Osteoblast (primary cell): ENCODE measurements around the gene UBE3D. TPM values are rescaled to one million over a fixed set of nuclear protein-coding genes. Genes with fewer than 3 reads are reported as not detected.

ENCODE experiments used
- DNase-seq: peaks from one replicate; pipeline ENCODE4 v3.0.0; 2011; ENCODE audit warnings: low spot score, mixed read lengths; ENCODE audit not compliant: insufficient read length; ENCODE audit errors: missing footprints
- H2AFZ ChIP-seq: 2 replicates; pipeline ENCODE4 v1.6.0; 2011; ENCODE audit warnings: mild to moderate bottlenecking, low read length
- H3K27ac ChIP-seq: 2 replicates; pipeline ENCODE4 v1.5.1; 2011; ENCODE audit warnings: mild to moderate bottlenecking, low read depth, low read length, moderate library complexity
- H3K27me3 ChIP-seq: 2 replicates; pipeline ENCODE4 v1.6.0; 2012; ENCODE audit warnings: mild to moderate bottlenecking, control low read depth, inconsistent platforms, low read length, moderate library complexity; ENCODE audit not compliant: insufficient read depth
- H3K36me3 ChIP-seq: 2 replicates; pipeline ENCODE4 v1.5.1; 2011; ENCODE audit warnings: mild to moderate bottlenecking, low read length, control low read depth, moderate library complexity; ENCODE audit not compliant: insufficient read depth
- H3K4me1 ChIP-seq: 2 replicates; pipeline ENCODE4 v1.5.1; 2011; ENCODE audit warnings: mild to moderate bottlenecking, low read length, control low read depth, moderate library complexity; ENCODE audit not compliant: insufficient read depth
- H3K4me2 ChIP-seq: 2 replicates; pipeline ENCODE4 v1.6.0; 2011; ENCODE audit warnings: mild to moderate bottlenecking, low read length; ENCODE audit not compliant: insufficient read depth
- H3K4me3 ChIP-seq: fragments of 200-600 bp; sonication (generic); 3 replicates; pipeline ENCODE4 v1.5.1; 2012; ENCODE audit warnings: mild to moderate bottlenecking, low read length, inconsistent platforms; ENCODE audit not compliant: insufficient read depth
- H3K79me2 ChIP-seq: 2 replicates; pipeline ENCODE4 v1.6.0; 2012; ENCODE audit warnings: mild to moderate bottlenecking, low read length, control low read depth, inconsistent platforms; ENCODE audit not compliant: insufficient read depth
- H3K9me3 ChIP-seq: 2 replicates; pipeline ENCODE4 v1.5.1; 2011; ENCODE audit warnings: low read depth, low read length, control low read depth
- H4K20me1 ChIP-seq: 2 replicates; pipeline ENCODE4 v1.6.0; 2012; ENCODE audit warnings: mild to moderate bottlenecking, low read length, control low read depth; ENCODE audit not compliant: insufficient read depth
- CTCF ChIP-seq: IDR thresholded peaks from 2 replicates; pipeline ENCODE4 v1.5.1; 2011; ENCODE audit warnings: mild to moderate bottlenecking, low read depth, low read length, moderate library complexity; ENCODE audit errors: extremely low read depth
- total RNA-seq: library from RNA; depleted of rRNA; stranded (reverse); fragments of >200 nt; gene quantifications from 2 replicates; pipeline ENCODE4 v1.2.3, GENCODE V29; 2012

Gene UBE3D
- total RNA-seq, 1 donor, result 8.3 TPM

GRCh38 chr6:83006270-83006905, 59.3 kb downstream of the UBE3D start:
- no peak overlapping the region for H3K4me2 ChIP-seq
- H3K9me3 ChIP-seq, result no peaks in the 10 kb centered on the region
- DNase-seq, result no peak
- no peak overlapping the region for H3K27ac ChIP-seq
- H3K4me1 ChIP-seq, result no peaks in the 10 kb centered on the region
- no peaks in the 10 kb centered on the region for H3K79me2 ChIP-seq
- no peak overlapping the region for H2AFZ ChIP-seq
- H3K27me3 ChIP-seq, result no peaks in the 10 kb centered on the region
- no peak for TF ChIP-seq CTCF
- H3K36me3 ChIP-seq, result no peaks in the 10 kb centered on the region
- H4K20me1 ChIP-seq, result no peaks in the 10 kb centered on the region
- no peak overlapping the region for H3K4me3 ChIP-seq

DNA sequence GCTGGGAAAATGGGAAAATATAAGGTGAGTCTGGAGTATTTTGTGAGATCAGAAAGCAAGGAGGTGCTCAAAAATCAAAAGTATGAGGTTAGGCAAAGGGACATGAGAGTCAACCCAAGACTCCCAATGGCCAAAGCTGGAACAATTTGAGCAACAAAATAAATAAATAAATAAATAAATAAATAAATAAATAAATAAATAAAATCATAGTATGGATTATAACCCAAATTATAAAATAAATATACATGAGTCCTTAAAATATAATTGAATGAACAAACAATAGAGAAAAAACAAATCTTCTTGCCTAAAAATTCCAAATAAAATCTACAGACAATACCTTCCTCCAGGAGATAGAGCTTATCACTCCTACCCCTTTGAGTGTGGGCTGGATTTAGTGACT, 69.5 kb downstream of the UBE3D start:
- Histone ChIP-seq H3K4me3 (no peak overlapping the region), H3K27me3 (no peaks in the 10 kb centered on the region), H3K4me1 (no peaks in the 10 kb centered on the region), H3K27ac (no peak overlapping the region), H3K79me2 (no peaks in the 10 kb centered on the region), H3K9me3 (no peaks in the 10 kb centered on the region), H2AFZ (no peak overlapping the region), H4K20me1 (no peaks in the 10 kb centered on the region), H3K36me3 (no peaks in the 10 kb centered on the region), H3K4me2 (no peak overlapping the region)
- no peak for DNase-seq
- no peak for TF ChIP-seq CTCF

DNA sequence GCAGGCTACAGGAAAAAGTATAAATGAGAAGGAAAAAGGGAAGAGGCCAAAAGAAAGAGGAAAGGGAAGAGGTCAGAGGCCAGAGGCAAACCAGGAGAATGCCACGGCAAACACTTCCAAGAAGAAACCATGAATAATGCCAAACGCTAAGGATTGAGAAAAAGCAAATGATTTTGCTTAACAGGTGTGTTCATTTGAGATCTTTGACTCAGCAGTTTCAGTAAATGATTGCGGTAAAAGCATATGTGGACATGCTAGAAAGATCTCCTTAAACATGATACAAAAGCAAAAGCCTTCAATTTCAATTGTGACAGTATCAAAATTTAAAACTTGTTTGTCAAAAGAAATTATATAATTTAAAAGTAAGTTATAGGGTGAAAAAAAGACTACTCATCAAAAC, 70.6 kb downstream of the UBE3D start:
- H4K20me1 ChIP-seq, result no peaks in the 10 kb centered on the region
- DNase-seq, result no peak
- no peak overlapping the region for H3K4me2 ChIP-seq
- no peaks in the 10 kb centered on the region for H3K27me3 ChIP-seq
- no peaks in the 10 kb centered on the region for H3K36me3 ChIP-seq
- no peaks in the 10 kb centered on the region for H3K79me2 ChIP-seq
- H3K9me3 ChIP-seq, result no peaks in the 10 kb centered on the region
- no peak overlapping the region for H3K4me3 ChIP-seq
- TF ChIP-seq CTCF, result no peak
- no peak overlapping the region for H2AFZ ChIP-seq
- H3K4me1 ChIP-seq, result peaks cover under 1% of the 10 kb centered on the region
- no peak overlapping the region for H3K27ac ChIP-seq

- Histone ChIP-seq H3K79me2 (no peaks in the 10 kb centered on the region), H3K4me1 (peaks cover 18% of the 10 kb centered on the region), H2AFZ (no peak overlapping the region), H3K27ac (peak overlapping the region; percentile 9), H3K36me3 (no peaks in the 10 kb centered on the region), H3K9me3 (no peaks in the 10 kb centered on the region), H3K4me2 (no peak overlapping the region), H4K20me1 (no peaks in the 10 kb centered on the region), H3K4me3 (no peak overlapping the region), H3K27me3 (no peaks in the 10 kb centered on the region)
- TF ChIP-seq CTCF, result no peak
- DNase-seq, result no peak
Measured at GRCh38 chr6:82989736-82990290, 75.8 kb downstream of the UBE3D start.
